A204.1 (cell line): ENCODE results near the gene EPPIN.
"Not testable (repeated sequence)": the region's sequence is repeated elsewhere in the genome, so short reads cannot be mapped to it uniquely, and the experiment has no call there.

Experiments used
- FAIRE-seq: peaks from 2 replicates; lab custom pipeline; 2012; peaks lifted over from hg19 to GRCh38; lab: Jason Lieb, UNC

EPPIN gene

DNA sequence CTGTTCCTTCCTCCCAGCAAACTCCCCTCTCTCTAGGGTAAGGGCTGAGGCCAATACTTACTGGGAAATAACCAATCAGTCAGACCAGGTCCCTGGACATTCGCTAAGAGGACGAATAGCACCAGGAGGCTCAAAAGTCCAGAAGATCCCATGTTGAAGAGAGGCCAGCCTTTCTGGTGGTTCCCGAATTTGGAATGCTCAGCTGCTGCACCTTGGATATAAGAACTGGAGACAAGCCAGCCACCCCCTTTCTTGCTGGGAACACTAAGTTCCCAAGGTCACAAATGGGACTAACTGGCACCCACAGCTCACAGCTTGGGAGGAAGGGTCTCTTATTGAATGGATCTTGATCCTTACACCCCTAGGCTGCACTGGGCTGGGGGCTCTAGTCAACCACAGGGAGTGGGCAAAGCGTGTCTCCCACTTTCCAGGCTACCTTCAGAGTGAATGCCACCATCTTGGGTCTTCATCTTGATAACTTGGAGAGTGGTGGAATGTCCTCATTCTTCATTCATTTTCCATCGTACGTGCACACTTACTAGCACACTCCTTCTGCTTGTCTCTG lies at the start of gene EPPIN:
EPPIN (minus strand) TSS at position 196 of the 565 bp plus-strand sequence; CDS start at position 152, 44 bp downstream.
- no peak for FAIRE-seq

- no peak for FAIRE-seq
Observed at GRCh38 chr20:45595235-45595634, 48.0 kb upstream of the EPPIN start.

DNA sequence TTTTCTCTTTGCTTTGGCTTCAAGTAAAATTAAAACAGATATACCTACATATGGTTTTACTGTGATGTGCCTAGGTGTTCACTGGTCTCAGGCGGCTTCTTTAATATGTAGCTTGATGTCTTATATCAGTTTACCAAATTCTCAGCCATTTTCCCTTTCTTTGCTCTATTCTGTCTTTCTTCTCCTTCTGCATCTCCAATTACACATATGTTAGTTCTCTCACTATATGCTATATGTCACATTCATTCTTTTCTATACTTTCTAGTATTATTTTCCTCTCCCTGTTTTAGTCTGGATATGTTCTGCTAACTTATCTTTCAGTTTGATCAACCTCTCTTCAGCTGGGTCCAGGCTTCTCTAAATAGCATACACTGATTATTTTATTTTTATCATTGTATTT lies 46.3 kb upstream of the EPPIN start:
- no peak for FAIRE-seq

DNA sequence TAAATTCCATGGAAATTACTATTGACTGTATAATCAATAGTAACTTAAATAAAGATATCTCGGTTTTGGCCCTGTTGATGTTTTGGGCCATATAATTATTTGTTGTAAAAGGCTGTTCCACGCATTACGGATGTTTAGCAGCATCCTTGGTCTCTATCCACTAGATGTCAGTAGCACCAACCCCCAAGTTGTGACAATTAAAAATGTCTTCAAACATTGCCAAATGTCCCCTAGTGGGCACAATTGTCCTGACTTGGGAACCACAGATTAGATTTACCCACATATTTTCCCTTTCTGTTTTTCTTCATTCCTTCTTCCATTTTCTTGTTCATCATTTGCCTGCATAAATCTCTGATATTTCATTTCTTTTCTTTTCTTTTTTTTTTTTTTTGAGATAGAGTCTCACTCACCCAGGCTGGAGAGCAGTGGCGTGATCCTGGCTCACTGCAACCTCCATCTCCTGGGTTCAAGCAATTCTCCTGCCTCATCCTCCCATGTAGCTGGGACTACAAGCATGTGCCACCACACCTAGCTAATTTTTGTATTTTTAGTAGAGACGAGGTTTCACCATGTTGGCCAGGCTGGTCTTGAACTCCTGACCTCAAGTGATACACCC lies 45.5 kb upstream of the EPPIN start:
- peak; percentile 89 for FAIRE-seq

DNA sequence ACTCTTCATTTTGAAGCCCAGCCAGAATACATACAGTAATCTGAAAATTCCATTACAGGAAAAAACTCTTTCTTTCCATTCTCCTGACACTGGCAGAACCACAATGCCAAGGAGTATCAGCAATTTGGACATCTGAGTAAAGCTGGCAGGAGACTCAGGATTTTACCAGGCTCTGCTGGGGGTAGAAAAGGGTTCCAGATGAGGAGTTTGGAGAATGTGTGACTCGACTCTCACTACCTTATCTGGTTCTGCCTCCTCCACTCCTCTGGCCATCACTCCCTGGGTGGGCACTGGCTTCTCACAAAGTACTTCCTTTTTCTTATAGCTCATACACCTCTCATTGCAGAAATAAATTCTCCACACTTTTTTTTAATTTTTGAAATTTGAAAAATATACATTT lies 42.5 kb upstream of the EPPIN start:
- FAIRE-seq, result no peak

DNA sequence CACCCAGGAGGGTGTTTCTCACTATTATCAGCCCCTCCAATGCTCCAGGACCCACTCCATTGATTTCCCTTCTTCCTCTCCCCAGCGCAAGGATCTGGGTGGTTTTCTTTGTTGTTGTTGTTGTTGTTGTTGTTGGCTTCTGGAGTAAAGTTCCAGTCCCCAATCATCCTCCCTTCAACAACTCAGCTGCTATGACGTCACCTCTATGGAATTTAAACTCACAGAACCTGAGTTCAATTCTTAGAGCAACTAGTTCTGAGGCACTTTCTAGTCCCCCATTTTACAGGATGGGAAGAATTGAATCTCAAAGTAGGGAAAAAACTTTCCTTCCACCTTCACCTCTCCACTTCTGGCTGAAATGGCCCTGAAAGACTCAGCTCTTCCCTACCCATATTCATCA lies 41.6 kb upstream of the EPPIN start:
- no peak for FAIRE-seq

GRCh38 chr20:45585986-45586385 lies 38.8 kb upstream of the EPPIN start:
- not testable (repeated sequence) for FAIRE-seq

GRCh38 chr20:45584294-45584693 lies 37.1 kb upstream of the EPPIN start:
- not testable (repeated sequence) for FAIRE-seq

- no peak for FAIRE-seq
Observed at GRCh38 chr20:45583502-45583901, 36.3 kb upstream of the EPPIN start.

- FAIRE-seq, result no peak
Observed at GRCh38 chr20:45581702-45582101, 34.5 kb upstream of the EPPIN start.

DNA sequence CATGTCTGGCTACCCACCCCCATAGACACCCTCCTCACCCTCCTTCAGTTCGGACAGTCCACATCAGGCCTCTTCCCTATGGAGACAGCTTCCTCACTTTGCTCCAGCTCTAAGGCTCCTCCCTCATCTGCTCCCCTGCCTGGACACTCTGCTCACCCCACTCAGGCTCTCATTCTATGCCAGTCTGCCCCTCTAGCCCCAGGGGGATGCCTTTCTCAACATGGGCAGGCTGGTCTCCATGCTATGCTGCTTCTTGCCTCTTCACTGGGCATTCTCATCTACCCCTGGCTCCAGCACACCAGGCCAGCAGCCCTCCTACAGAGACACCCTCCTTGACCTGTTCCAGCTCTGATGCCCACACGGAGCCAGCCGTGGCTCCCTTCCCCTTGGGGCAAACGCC lies 32.0 kb upstream of the EPPIN start, which contains the start of gene WFDC8:
WFDC8 (minus strand) TSS at position 101 of the 400 bp plus-strand sequence; CDS start at position 64, 37 bp downstream.
- FAIRE-seq, result no peak

DNA sequence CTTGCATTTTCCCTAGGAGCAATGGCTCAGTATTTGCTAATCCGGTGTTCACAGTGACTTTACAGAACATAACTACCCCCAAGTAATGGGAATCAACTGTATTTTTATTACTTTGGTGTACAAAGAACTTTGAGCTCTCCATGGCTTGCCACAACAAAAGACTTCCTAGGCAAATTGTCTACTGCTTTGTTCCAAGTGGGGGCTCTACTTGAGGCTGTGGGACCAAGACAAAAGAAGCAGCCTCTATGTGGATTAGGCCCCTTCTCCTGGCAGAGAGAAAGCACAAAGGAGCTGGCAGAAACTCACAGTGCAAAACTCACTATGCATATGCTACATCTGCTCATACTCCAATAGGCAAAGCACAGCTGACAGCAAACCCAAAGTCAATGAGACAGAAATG lies 31.0 kb upstream of the EPPIN start:
- no peak for FAIRE-seq

GRCh38 chr20:45576995-45577394 lies 29.8 kb upstream of the EPPIN start:
- no peak for FAIRE-seq

GRCh38 chr20:45575931-45576330 lies 28.7 kb upstream of the EPPIN start:
- FAIRE-seq, result no peak

DNA sequence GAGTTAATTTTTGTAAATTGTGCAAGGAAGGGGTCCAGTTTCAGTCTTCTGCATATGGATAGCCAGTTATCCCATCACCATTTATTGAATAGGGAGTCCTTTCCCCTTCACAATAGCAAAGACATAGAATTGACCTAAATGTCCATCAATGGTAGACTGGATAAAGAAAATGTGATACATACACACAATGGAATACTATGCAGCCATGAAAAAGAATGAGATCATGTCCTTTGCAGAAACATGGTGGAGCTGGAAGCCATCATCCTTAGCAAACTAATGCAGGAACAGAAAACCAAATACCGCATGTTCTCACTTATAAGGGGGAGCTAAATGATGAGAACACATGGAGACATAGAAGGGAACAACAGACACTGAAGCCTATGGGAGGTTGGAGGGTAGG lies 22.4 kb upstream of the EPPIN start:
- not testable (repeated sequence) for FAIRE-seq

DNA sequence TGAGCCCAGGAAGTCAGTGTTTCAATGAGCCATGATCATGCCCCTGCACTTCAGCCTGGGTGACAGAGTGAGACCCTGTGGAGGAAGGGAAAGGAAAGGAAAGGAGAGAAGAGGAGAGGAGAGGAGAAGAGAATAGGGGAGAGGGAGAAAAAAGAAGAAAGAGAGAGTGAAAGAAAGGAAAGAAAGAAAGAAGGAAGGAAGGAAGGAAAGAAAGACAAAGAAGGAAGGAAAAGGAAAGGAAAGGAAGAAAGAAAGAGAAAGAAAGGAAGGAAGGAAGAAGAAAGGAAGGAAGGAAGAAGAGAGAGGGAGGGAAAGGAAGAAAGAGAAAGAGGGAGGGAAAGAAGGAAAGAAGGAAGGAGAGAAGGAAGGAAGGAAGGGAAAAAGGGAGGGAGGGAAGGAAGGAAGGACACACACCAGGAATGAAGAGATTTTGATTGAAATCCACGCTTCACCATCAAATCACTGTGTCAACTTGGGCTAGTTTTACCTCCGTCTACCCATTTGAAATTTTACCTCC lies 17.6 kb upstream of the EPPIN start:
- no peak for FAIRE-seq

GRCh38 chr20:45555198-45555597 lies 8.0 kb upstream of the EPPIN start:
- no peak for FAIRE-seq

GRCh38 chr20:45552456-45552855 lies 5.3 kb upstream of the EPPIN start:
- FAIRE-seq, result no peak

DNA sequence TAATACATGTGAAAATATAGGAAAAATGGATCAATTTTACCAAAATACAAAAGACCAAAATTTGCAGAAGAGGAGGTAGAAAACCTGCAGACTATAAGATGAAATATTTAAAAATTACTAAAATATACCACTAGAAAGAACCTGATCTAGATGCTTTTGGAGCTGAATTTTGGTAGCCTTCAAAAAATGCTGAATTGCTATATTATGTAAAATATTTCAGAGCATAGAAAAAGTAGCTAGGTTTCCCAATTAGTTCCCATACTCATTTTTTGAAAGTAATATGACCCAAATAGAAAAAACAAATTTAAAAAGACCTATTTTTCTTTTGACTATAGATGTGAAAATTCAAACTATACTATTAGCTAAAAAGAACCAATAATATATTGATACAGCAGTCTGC lies 3.6 kb upstream of the EPPIN start:
- FAIRE-seq, result no peak

DNA sequence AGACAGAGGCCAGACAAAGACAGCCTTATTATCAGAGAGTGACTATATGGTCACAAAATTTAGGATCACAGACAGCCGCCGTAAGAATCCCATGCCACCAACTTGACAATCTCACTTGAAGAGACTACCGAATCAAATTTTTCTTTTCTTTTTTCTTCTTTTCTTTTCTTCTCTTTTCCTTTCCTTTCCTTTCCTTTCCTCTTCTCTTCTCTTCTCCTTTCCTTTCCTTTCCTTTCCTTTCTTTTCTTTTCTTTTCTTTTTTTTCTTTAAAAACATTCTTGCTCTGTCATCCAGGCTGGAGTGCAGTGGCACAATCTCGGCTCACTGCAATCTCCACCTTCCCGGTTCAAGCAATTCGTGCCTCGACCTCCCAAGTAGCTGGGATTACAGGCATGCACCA lies 1.2 kb upstream of the EPPIN start:
- no peak for FAIRE-seq

DNA sequence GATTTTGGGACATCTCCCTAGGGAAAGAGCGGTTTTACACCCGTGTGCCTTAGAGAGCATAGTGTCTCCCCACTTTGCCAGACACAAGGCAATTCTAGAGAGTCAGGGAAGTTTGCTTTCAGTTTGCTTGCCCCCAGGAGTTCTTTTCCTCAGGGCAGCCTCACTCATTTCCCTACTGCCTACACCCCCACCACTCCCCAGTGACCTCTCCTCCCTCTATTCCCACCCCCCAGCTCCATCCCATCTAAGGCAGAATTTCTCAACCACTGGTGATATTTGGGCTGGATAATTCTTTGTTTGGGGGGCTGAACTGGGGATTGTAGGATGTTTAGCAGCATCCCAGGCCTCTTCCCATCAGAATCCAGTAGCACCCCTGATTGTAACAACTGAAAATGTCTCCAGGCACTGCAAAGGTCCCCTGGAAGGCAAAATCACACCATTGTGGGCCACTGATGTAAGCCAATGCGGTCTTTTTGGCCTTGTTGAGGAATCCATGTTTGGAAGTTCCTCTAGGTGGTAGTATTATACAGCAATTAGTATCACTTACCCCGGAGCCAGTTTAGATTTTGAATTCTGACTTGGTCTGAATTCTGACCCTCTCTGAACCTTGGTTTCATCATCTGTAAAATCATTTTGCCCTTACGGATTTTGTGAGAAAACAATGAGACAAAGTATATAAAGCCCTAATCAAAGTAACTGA lies 1.3 kb downstream of the EPPIN start:
- FAIRE-seq, result peak; percentile 77

GRCh38 chr20:45545351-45545750 lies 1.9 kb downstream of the EPPIN start:
- no peak for FAIRE-seq

DNA sequence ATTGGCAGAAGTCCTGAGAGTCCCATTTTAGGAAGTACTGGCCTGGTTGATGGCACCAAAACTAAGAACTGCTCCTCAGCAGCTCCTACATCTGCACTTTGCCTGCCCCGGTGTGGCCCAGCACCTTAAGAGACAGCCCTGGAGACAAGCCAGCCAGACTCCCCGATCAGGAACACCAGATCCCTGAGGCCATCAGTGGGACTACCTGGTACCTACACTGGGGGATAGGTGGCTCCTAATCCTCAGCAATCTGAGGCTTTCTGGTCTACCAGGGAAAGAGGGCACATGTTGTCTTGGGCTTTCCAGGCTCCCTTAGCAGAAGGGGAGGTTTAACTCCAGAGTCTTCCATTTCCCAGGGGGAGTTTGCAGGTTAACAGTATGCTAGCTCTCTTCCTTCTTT lies 7.8 kb downstream of the EPPIN start, which contains the start of gene WFDC6:
WFDC6 (minus strand) TSS at position 101 of the 400 bp plus-strand sequence; CDS start at position 26, 75 bp downstream.
- FAIRE-seq, result no peak
